G401 (cell line): ENCODE measurements around the gene ZNHIT3. TPM values are rescaled to one million over a fixed set of nuclear protein-coding genes. Genes with fewer than 3 reads are reported as not detected.
A peak's percentile ranks its signal among the peaks of the same experiment; 100 is the strongest.
"Not testable (repeated sequence)": the region's sequence is repeated elsewhere in the genome, so short reads cannot be mapped to it uniquely, and the experiment has no call there.

Experiments
- DNase-seq: peaks from one replicate; pipeline ENCODE4 v3.0.0-alpha.2; 2015; ENCODE audit warnings: low spot score
- in situ Hi-C: cut with HindIII; loops from 2 replicates; pipeline ENCODE4 v1.10.0; 2016; ENCODE audit warnings: low sequenced_read_pairs, mixed read lengths
- total RNA-seq: library from RNA; depleted of rRNA; stranded (reverse); fragments of >200 nt; shearing (Covaris generic); gene quantifications from 2 replicates; pipeline ENCODE4 v1.2.3, GENCODE V29; 2014

Gene ZNHIT3
- total RNA-seq, 1 experiment from 2014 or later, result 46.7 TPM

- in situ Hi-C loops, result no loop called here
- DNase-seq, result no peak
These were observed 20.8 kb downstream of the ZNHIT3 start for GRCh38 chr17:36507266-36507665.

- DNase-seq, in situ Hi-C loops: not testable (repeated sequence)
These were observed 22.0 kb downstream of the ZNHIT3 start for GRCh38 chr17:36508439-36508838.

DNA sequence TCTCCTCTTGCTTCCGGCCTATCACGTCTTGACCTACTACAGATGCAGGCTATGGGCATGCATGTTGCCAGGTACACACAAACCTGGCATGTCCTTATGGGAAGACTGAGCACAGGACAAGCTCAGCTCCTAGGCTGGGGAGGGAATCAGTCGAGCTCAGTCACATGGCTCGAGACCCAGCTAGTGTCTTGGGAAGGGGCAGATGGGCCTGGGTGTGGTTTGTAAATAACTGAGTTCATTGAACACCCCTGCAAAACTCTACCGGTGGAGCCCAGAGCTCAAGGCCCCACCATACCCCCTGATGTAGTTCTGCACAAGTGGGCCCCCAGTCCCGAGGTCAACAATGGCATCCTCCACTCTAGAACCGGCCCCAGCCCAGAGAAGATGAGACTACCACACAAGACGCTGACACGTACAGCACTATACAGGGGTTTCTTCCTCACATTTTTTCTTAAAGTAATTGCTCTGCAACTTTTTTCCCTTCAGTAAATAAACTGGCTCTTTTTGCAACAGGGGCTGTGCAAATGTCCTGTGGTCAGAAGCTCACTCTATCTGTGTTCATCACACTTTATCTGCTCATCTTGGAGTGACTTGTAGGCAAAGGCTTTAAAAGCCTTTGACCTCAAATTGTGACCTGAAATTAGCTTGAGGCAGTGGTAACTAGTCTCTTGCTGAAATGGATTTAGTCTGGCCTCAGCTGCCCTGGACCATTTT, 22.9 kb downstream of the ZNHIT3 start:
- in situ Hi-C loops, result no loop called here
- DNase-seq, result no peak

DNA sequence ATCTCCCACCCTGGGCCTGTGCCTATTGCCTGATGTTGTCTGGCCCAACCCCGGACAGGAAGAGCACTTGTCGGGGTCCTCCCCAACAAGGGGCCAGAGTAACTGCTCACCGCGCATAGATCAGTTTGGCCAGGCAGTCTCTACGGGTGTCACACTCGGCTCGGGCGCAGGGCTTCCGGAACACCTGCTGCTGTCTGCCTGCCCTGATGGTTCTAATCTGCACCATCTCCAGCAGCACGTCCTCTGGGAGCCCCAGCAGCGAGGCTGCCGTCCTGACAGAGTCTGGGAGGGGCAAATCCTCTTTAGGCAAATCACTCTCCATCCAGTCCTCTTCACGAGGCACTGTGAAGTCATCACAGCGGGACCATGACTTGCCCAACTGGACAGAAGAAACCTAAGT, 24.2 kb downstream of the ZNHIT3 start:
- in situ Hi-C loops, result no loop called here
- DNase-seq, result no peak

DNA sequence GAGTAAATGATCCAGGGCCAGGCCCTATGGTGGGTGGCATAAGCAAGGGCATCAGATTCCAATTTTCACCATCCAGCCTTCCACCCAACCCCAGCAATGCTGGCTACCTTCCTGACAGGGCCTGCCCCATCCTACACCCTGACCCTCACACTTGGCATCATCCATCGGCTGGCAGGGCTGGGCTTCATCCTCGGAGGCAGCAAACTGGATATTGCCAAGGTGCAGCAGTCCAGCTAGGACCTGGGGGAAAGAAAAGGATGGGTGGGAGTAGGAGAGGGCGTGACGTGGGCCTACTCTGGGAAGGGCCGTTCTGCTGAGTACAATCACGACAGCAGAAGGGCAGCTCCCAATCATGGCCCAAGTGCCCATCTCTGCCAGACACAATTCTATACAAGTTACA, 24.7 kb downstream of the ZNHIT3 start:
- no peak for DNase-seq
- in situ Hi-C loops, result no loop called here

DNA sequence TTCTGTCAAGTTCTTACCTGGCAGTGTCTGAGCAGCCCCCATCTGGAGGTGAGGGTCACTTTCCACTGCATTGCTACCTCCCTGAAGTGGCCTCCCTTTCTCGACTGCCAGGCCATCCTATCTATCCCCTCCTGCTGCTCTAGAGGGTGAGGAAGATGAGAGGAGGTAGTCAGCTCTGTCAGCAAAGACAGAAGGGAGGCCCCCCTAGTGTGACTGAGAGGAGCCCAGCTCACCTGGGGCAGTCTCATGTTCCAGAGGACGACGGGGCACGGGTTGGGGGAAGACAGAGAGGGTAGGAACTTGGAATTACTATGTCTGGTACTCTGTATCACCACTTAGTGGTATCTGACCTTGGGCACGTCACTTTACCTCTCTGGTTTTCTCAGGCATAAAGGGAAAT, 26.2 kb downstream of the ZNHIT3 start:
- in situ Hi-C loops, result no loop called here
- DNase-seq, result no peak

DNA sequence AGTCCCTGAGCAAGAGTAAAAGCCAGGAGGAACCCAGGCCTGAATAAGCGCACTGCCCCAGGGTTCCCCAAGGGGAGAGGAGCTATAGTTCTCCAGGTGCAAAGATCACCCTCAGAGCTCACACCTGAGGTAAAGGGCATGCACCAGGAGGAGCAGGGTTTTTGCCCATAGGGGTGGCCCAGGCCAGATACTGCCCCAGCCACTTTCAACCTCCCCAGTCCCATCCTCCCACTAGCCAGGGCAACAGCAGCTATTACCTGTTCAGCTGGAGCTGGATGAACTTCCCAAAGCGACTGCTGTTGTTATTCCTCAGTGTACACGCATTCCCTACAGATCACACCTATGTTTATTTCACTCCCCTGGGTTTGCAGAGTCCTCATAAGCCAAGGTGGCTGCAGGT, 28.4 kb downstream of the ZNHIT3 start:
- no peak for DNase-seq
- in situ Hi-C loops, result no loop called here

DNA sequence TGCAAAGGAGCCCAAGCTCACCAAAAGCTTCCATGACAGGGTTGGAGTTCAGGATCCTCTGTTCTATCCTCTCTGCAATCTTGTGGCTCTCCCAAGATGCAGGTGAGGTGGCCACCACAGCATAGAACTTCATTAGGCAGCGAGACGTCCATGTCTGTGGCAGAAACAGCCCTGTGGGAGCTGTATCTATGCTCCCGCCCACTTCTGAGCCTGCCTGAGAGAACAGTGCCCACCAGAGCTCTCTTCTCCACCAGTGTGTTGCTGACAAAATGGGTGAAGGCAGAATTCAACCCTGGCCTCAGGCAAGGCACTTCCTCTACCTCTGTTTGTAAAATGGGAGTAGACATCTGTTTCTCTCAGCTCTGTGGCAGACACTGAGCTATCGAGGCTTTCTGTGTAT, 29.4 kb downstream of the ZNHIT3 start:
- no peak for DNase-seq
- in situ Hi-C loops, result no loop called here

DNA sequence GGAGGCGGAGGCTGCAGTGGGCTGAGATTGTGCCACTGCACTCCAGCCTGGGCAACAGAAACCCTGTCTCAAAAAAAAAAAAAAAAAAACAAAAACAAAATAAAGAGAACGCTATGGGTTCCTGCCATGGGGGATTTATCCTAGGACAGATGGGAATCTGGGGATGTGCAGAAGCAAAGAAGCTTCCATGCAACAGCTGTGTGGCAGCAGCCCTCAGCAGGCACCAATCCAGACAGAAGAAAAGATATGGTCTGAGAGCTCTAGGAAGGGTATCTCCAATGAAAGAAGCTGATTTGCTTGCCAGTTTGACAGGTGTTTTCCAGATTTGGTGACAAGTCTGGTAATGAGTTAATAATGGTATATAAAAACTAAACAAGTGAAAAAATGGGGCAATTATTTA, 36.6 kb downstream of the ZNHIT3 start:
- no peak for DNase-seq
- in situ Hi-C loops, result no loop called here

DNA sequence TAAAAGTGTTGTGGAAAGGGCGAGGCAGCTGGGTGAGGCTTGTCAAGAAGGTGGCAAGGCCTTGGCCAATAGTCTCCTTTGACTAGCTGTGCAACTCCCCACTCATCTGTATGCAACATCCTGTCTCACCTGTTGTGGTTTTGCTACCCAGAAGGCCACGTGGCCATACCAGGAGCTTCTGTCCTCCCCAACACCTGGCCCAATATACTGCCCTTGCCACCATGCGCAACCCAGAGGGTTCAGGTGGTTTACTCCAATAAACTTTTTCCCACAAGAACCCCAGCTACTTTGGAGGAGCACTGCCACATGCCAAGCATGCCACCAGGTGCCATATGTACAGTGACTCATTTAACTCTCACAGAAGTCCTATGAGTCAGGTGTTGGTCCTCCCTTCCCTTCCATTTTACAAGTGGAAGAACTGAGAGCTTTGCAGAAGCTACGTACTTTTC, 38.0 kb downstream of the ZNHIT3 start:
- in situ Hi-C loops, result no loop called here
- DNase-seq, result no peak

GRCh38 chr17:36525113-36525512, 38.6 kb downstream of the ZNHIT3 start:
- in situ Hi-C loops, result no loop called here
- DNase-seq, result no peak

- DNase-seq, result no peak
- in situ Hi-C loops, result no loop called here
These were observed 39.4 kb downstream of the ZNHIT3 start for GRCh38 chr17:36525888-36526287.

DNA sequence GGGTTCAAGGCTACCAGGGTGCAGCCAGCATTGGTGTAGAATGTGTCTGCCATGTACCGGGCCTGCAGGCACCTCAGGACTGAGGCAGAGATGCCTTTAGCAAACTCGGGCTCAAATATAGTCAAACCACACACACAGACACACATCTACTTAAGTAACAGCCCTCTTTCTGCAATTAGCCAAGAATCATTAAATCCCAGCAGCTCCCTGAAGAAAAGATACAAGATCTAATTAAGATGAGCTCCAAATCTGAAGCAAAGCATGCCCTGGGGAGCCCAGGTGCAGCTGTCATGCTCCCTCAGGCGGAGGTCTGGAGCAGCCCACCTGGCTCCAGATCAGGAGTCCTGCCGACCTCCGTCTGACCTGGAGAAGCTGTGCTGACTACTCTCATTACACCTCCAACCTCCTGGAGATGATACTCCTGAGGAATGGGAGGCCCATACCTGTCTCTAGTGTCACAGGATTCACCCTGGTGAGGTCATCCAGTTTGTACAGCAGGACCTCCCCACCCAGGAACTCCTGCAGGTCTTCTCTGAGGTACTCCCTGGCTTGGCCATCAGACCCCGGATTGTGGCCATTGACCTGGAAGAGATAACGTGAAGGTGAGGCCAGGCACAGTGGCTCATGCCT, 41.3 kb downstream of the ZNHIT3 start:
- DNase-seq, result no peak
- in situ Hi-C loops, result no loop called here

GRCh38 chr17:36529121-36529520, 42.6 kb downstream of the ZNHIT3 start:
- no peak for DNase-seq
- in situ Hi-C loops, result no loop called here

- DNase-seq, result no peak
- in situ Hi-C loops, result no loop called here
These were observed 46.0 kb downstream of the ZNHIT3 start for GRCh38 chr17:36532435-36532975.

DNA sequence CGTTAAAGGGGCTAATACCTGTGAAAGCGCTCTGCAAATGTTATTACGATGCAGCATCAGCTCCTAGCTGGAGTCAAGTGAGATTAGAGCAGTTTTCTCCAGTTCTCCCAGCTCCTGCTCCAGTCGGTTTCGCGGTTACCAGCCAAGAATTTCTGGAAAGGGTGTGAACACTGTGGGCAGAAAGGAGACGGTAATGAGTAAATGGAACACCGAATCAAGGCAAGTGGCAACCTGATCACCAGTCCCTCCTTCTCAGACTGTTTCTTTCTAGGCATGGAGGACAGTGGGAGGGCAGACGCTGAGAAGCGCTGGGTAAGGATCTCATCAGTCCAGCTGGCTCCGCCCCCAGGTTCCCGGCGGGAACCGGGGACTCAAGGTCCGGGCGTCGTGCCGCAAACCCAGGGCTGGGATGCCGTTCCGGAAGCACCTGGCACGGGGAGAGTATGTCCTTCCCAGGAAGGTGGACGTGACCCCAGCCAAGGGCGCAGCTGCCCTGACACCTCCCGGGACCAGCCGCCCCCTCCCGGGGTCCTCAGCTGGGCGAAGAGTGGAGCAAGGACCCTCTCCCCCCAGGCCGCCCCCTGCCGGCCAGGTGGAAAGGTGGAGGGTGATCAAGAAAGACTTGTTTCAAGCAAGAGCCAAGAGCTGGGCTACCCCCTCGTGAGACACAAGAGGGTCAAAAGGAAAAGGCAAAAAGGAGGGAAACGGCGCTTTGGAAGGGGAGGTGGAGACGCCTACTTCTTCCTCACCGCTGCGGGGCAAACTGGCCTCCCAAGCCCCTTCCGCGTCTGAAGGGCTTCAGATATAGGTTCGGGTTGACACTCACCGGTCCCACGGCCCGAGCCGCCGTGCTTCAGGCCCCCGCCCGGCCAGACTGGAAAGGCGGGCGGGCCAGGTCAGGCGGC, 47.7 kb downstream of the ZNHIT3 start:
- peak; percentile 76 for DNase-seq
- in situ Hi-C loops, result no loop called here

GRCh38 chr17:36534840-36535668, 48.6 kb downstream of the ZNHIT3 start, which contains the start of the genes MYO19 and PIGW:
TSS of gene MYO19 (minus strand) at chr17:36534868. CDS start at chr17:36532538, 2,330 bp downstream.
TSS of gene PIGW (plus strand) at chr17:36534987. CDS start at chr17:36537102, 2,115 bp downstream.
- in situ Hi-C loops, result no loop called here
- peak; percentile 81 for DNase-seq

- in situ Hi-C loops, result no loop called here
These were observed 49.2 kb downstream of the ZNHIT3 start for GRCh38 chr17:36535669-36536081.

DNA sequence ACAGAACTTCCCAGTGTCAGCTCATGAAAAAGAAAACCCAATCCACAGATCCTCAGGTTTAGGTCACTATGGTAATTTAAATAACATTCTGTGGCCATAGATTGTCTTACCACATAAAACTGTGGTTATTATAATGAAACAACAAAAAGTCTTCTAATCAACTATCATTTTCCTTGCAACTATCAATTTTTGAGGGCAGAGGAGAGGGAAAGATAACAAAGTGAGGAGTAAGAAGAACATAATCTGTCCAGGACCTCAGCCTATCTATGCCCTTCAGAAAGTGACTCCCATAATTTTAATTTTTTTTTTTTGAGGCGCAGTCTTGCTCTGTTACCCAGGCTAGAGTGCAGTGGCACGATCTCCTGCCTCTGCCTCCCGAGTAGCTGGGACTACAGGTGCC, 54.2 kb downstream of the ZNHIT3 start:
- DNase-seq, result no peak
- in situ Hi-C loops, result no loop called here

More at GRCh38 chr17:36535669-36536081, 49.2 kb downstream of the ZNHIT3 start:
- no peak for DNase-seq
